ENCODE results near the gene TRAF2.

- TF ChIP-seq POLR2A (IDR thresholded peaks at IDR 0.05), result no peak
- no peak for TF ChIP-seq POLR2AphosphoS5 (IDR thresholded peaks at IDR 0.05)
- no peak for TF ChIP-seq CTCF (IDR thresholded peaks at IDR 0.05)
Observed at GRCh38 chr9:136913701-136914438, 27.6 kb downstream of the TRAF2 start.

Data from stomach (tissue), 4 donors.